IMR-90 (cell line): ENCODE data around the gene HSBP1L1. TPM values are rescaled to one million over a fixed set of nuclear protein-coding genes. Genes with fewer than 3 reads are reported as not detected.

Source experiments
- ATAC-seq: fragments of 200-7000 bp; cut with Tn5 transposase; 2 replicates; pipeline ENCODE4 v1.9.1; 2020; ENCODE audit warnings: low read depth, mild to moderate bottlenecking, moderate library complexity
- BruUV-seq: library from RNA; stranded (reverse); fragments of 400-500 nt; replicated peaks from 2 replicates; lab custom pipeline; 2021; lab: Mats Ljungman, UMichigan
- CTCF ChIA-PET: fragments of 300-600 bp; formaldehyde crosslinking; extraction: SDS; loops from one replicate; lab custom pipeline; 2021; ENCODE audit warnings: antibody characterized with exemption; lab: Yijun Ruan, JAX
- POLR2A ChIA-PET: fragments of 300-600 bp; sonication (Branson Sonifier 250); formaldehyde crosslinking; loops from one replicate; lab custom pipeline; 2022; ENCODE audit warnings: antibody characterized with exemption; ENCODE audit not compliant: unreplicated experiment; lab: Charles Lee
- DNase-seq: peaks from one replicate; pipeline ENCODE4 v3.0.0; 2013
- H2AFZ ChIP-seq: replicated peaks from 2 replicates; pipeline ENCODE3; 2013; ENCODE audit warnings: low read length, mild to moderate bottlenecking; ENCODE audit not compliant: poor library complexity
- H2AK5ac ChIP-seq: 2 replicates; pipeline ENCODE4 v1.6.1; 2013; ENCODE audit warnings: low read depth, low read length, inconsistent platforms
- H2AK9ac ChIP-seq: replicated peaks from 2 replicates; pipeline ENCODE3; 2013; ENCODE audit warnings: mild to moderate bottlenecking, low read depth, low read length, moderate library complexity; ENCODE audit not compliant: poor library complexity
- H2BK120ac ChIP-seq: 2 replicates; pipeline ENCODE4 v1.6.1; 2013; ENCODE audit warnings: low read depth, low read length, inconsistent platforms
- H2BK15ac ChIP-seq: 3 replicates; pipeline ENCODE4 v1.6.1; 2013; ENCODE audit warnings: low read depth, low read length, inconsistent platforms
- H2BK20ac ChIP-seq: 2 replicates; pipeline ENCODE4 v1.6.1; 2013; ENCODE audit warnings: low read depth, mild to moderate bottlenecking, inconsistent platforms, low read length, moderate library complexity
- H2BK5ac ChIP-seq: 2 replicates; pipeline ENCODE4 v1.6.1; 2013; ENCODE audit warnings: mild to moderate bottlenecking, low read depth, low read length, inconsistent platforms; ENCODE audit not compliant: poor library complexity, severe bottlenecking
- H3K14ac ChIP-seq: replicated peaks from 2 replicates; pipeline ENCODE4 v1.6.1; 2013; ENCODE audit warnings: low read depth, low read length, inconsistent platforms
- H3K18ac ChIP-seq: 2 replicates; pipeline ENCODE4 v1.6.1; 2013; ENCODE audit warnings: low read depth, low read length, control low read depth
- H3K23ac ChIP-seq: 2 replicates; pipeline ENCODE4 v1.6.1; 2013; ENCODE audit warnings: low read depth, low read length, inconsistent platforms
- H3K27ac ChIP-seq: 2 replicates; pipeline ENCODE4 v1.5.1; 2013; ENCODE audit warnings: mild to moderate bottlenecking, control low read depth, low read length; ENCODE audit not compliant: insufficient read depth
- H3K27me3 ChIP-seq: 2 replicates; pipeline ENCODE4 v1.6.1; 2013; ENCODE audit warnings: low read length; ENCODE audit not compliant: control insufficient read depth, insufficient read depth
- H3K36me3 ChIP-seq: 2 replicates; pipeline ENCODE4 v1.6.1; 2013; ENCODE audit warnings: low read length, mixed read lengths; ENCODE audit not compliant: control insufficient read depth, insufficient read depth
- H3K4ac ChIP-seq: 2 replicates; pipeline ENCODE4 v1.6.1; 2013; ENCODE audit warnings: low read depth, low read length, inconsistent platforms
- H3K4me1 ChIP-seq: 2 replicates; pipeline ENCODE4 v1.6.1; 2013; ENCODE audit warnings: low read length, mixed read lengths; ENCODE audit not compliant: control insufficient read depth, insufficient read depth
- H3K4me2 ChIP-seq: 2 replicates; pipeline ENCODE4 v1.6.1; 2013; ENCODE audit warnings: low read depth, mild to moderate bottlenecking, control low read depth, low read length, moderate library complexity
- H3K4me3 ChIP-seq: 2 replicates; pipeline ENCODE4 v1.5.1; 2013; ENCODE audit warnings: low read depth, mild to moderate bottlenecking, control low read depth, low read length, moderate library complexity; ENCODE audit not compliant: insufficient read depth
- H3K56ac ChIP-seq: 2 replicates; pipeline ENCODE4 v1.6.1; 2013; ENCODE audit warnings: low read length, inconsistent platforms; ENCODE audit not compliant: insufficient read depth; ENCODE audit errors: extremely low read depth
- H3K79me1 ChIP-seq, 2 experiments: 2 replicates each; pipeline ENCODE4 v1.6.1; 2013; ENCODE audit warnings: low read length in 2 of 2, inconsistent platforms in 1 of 2, low read depth in 1 of 2
- H3K9ac ChIP-seq: 2 replicates; pipeline ENCODE4 v1.6.1; 2013; ENCODE audit warnings: low read depth, low read length, control low read depth
- H3K9me1 ChIP-seq: 2 replicates; pipeline ENCODE4 v1.6.1; 2013; ENCODE audit warnings: low read length, inconsistent platforms; ENCODE audit not compliant: insufficient read depth
- H3K9me3 ChIP-seq: 2 replicates; pipeline ENCODE4 v1.6.1; 2013; ENCODE audit warnings: low read length; ENCODE audit not compliant: control insufficient read depth, insufficient read depth
- H4K20me1 ChIP-seq: 2 replicates; pipeline ENCODE4 v1.6.1; 2013; ENCODE audit warnings: low read length, inconsistent platforms; ENCODE audit not compliant: insufficient read depth
- H4K5ac ChIP-seq: 2 replicates; pipeline ENCODE4 v1.6.1; 2013; ENCODE audit warnings: mild to moderate bottlenecking, low read depth, low read length, control low read depth
- H4K8ac ChIP-seq, 2 experiments: 2 replicates each; pipeline ENCODE4 v1.6.1; 2013; ENCODE audit warnings: low read depth in 2 of 2, low read length in 2 of 2, control low read depth in 1 of 2, inconsistent platforms in 1 of 2
- H4K91ac ChIP-seq: 2 replicates; pipeline ENCODE4 v1.6.1; 2013; ENCODE audit warnings: low read depth, low read length, inconsistent platforms; ENCODE audit not compliant: insufficient read depth
- BHLHE40 ChIP-seq: fragments of 150-350 bp; IDR thresholded peaks from 2 replicates; pipeline ENCODE4 v1.6.1; 2016; ENCODE audit warnings: mild to moderate bottlenecking, low read depth, low read length
- CEBPB ChIP-seq: IDR thresholded peaks from 2 replicates; pipeline ENCODE4 v1.6.1; 2012; ENCODE audit warnings: low read depth, low read length, improper control_type of control experiment
- CHD1 ChIP-seq: IDR thresholded peaks from 2 replicates; pipeline ENCODE4 v1.6.1; 2012; ENCODE audit warnings: low read depth, low read length, improper control_type of control experiment
- CTCF ChIP-seq: conservative IDR thresholded peaks from 2 replicates; pipeline ENCODE4 v1.5.1; 2012; ENCODE audit warnings: mild to moderate bottlenecking, low read depth, low read length, improper control_type of control experiment
- FOS ChIP-seq: fragments of 150-350 bp; IDR thresholded peaks from 2 replicates; pipeline ENCODE4 v1.6.1; 2016; ENCODE audit warnings: low read depth, low read length
- MAZ ChIP-seq: IDR thresholded peaks from 2 replicates; pipeline ENCODE4 v1.6.1; 2012; ENCODE audit warnings: low read depth, mild to moderate bottlenecking, low read length, improper control_type of control experiment, moderate library complexity, borderline replicate concordance
- NFE2L2 ChIP-seq: fragments of 150-350 bp; IDR thresholded peaks from 2 replicates; pipeline ENCODE4 v1.6.1; 2016; ENCODE audit warnings: low read depth, mild to moderate bottlenecking, low read length
- POLR2A ChIP-seq: IDR thresholded peaks from 2 replicates; pipeline ENCODE4 v1.6.1; 2012; ENCODE audit warnings: mild to moderate bottlenecking, low read depth, low read length
- RCOR1 ChIP-seq: IDR thresholded peaks from 2 replicates; pipeline ENCODE4 v1.6.1; 2012; ENCODE audit warnings: mild to moderate bottlenecking, low read length, improper control_type of control experiment; ENCODE audit not compliant: insufficient replicate concordance
- RFX5 ChIP-seq: IDR thresholded peaks from 2 replicates; pipeline ENCODE4 v1.8.0; 2012; ENCODE audit warnings: low read depth, mild to moderate bottlenecking, low read length, moderate library complexity
- SMC3 ChIP-seq: fragments of 150-350 bp; IDR thresholded peaks from 2 replicates; pipeline ENCODE4 v1.6.1; 2016; ENCODE audit warnings: low read depth, mild to moderate bottlenecking, antibody characterized with exemption, low read length, moderate library complexity
- WGBS, 2 experiments: methylation state at CpG; one replicate each; pipeline versions ENCODE4 v1.1.5 to v1.1.7; 2013; ENCODE audit warnings: missing lambda C conversion rate in 2 of 2; ENCODE audit not compliant: insufficient read length in 1 of 2; ENCODE audit errors: extremely low coverage in 2 of 2; 5-methylcytosine and 5-hydroxymethylcytosine counted together
- dilution Hi-C: fragments of 300-500 bp; cut with HindIII; formaldehyde crosslinking; loops from one replicate; pipeline ENCODE4 v1.14.3; 2018; ENCODE audit warnings: low sequenced_read_pairs; ENCODE audit not compliant: unreplicated experiment
- in situ Hi-C: fragments of 300-500 bp; cut with MboI; formaldehyde crosslinking; loops from 3 replicates; pipeline ENCODE4 v1.14.3; 2019; ENCODE audit warnings: low sequenced_read_pairs, inconsistent platforms, mixed read lengths
- intact Hi-C: fragments of 100-400 bp; cut with micrococcal nuclease; formaldehyde crosslinking; loops from 2 replicates; pipeline ENCODE4 v1.10.0; 2022
- polyA plus RNA-seq, 3 experiments: library from polyadenylated mRNA; depleted of rRNA; stranded (reverse); fragments of >200 nt; gene quantifications; 2 replicates each; pipeline ENCODE4 v1.2.3, GENCODE V29; 2012; ENCODE audit warnings: low replicate concordance in 1 of 3
- total RNA-seq: library from RNA; depleted of rRNA; stranded (reverse); fragments of >200 nt; gene quantifications from 2 replicates; pipeline ENCODE4 v1.2.3, GENCODE V29; 2012

Gene HSBP1L1
- total and polyA plus RNA-seq, 2 of the 4 experiments (the other 2 are of a cell fraction), result 8.6 to 18.0 TPM

- no peak for DNase-seq
- Histone ChIP-seq H3K14ac (no peak overlapping the region), H3K27ac (no peak overlapping the region), H3K23ac (no peak overlapping the region), H3K9ac (no peak overlapping the region), H3K79me1 (peaks cover 2 to 17% of the 10 kb centered on the region in 2 experiments; a peak in 3 of 4 replicates), H3K4me2 (no peak overlapping the region), H4K5ac (no peak overlapping the region), H3K18ac (no peak overlapping the region), H3K4ac (no peak overlapping the region), H2BK20ac (no peak overlapping the region), H2AK5ac (no peak overlapping the region), H4K91ac (no peak overlapping the region), H3K56ac (no peak overlapping the region), H2AFZ (no peak overlapping the region), H3K27me3 (no peaks in the 10 kb centered on the region), H2AK9ac (no peak overlapping the region), H3K9me1 (no peaks in the 10 kb centered on the region), H2BK15ac (no peak overlapping the region), H2BK120ac (no peak overlapping the region), H3K9me3 (no peaks in the 10 kb centered on the region), H3K4me1 (peaks cover 5% of the 10 kb centered on the region), H3K4me3 (no peak overlapping the region), H4K20me1 (peaks cover 17% of the 10 kb centered on the region), H2BK5ac (no peak overlapping the region), H3K36me3 (no peaks in the 10 kb centered on the region), H4K8ac (no peak overlapping the region)
- 80% methylated on average over 1 of the region's 2 CpGs; no CpG with 5 or more reads in 1 of the 2 experiments for WGBS, 2 experiments
- no peak for ATAC-seq
- in situ Hi-C loops (no loop called here), intact Hi-C loops (no loop called here), dilution Hi-C loops (no loop called here)
- no peak for TF ChIP-seq SMC3
- no peak for TF ChIP-seq RCOR1
- TF ChIP-seq FOS, result no peak
- TF ChIP-seq CHD1, result no peak
- TF ChIP-seq CEBPB, result no peak
- TF ChIP-seq RFX5, result no peak
- TF ChIP-seq POLR2A, result no peak
- TF ChIP-seq NFE2L2, result no peak
- no peak for TF ChIP-seq MAZ
- no peak for TF ChIP-seq CTCF
- no peak for TF ChIP-seq BHLHE40
- ChIA-PET CTCF (interaction anchor here (0.6 kb wide), 1 partner anchor 19 kb away, joined by 3 read pairs; no protein-coding TSS in a partner anchor), POLR2A (no interaction called here)
- no TSS peak for BruUV-seq
These were observed 27.1 kb downstream of the HSBP1L1 start for GRCh38 chr18:79991494-79991893.
